MM.1S (cell line): Measurements from ENCODE around the gene CEPT1.

Source experiments
- DNase-seq: peaks from one replicate; pipeline ENCODE4 v3.0.0-alpha.2; 2015
- H2AFZ ChIP-seq: fragments of 300-600 bp; sonication (generic); 2 replicates; pipeline ENCODE4 v1.6.0; 2016; ENCODE audit warnings: antibody characterized with exemption, low read length
- H3F3A ChIP-seq: fragments of 300-600 bp; sonication (generic); 2 replicates; pipeline ENCODE4 v1.6.1; 2016; ENCODE audit warnings: mild to moderate bottlenecking, antibody characterized with exemption, low read length, moderate library complexity, mixed read lengths; ENCODE audit not compliant: insufficient read depth
- H3K27ac ChIP-seq: fragments of 300-600 bp; sonication (generic); 2 replicates; pipeline ENCODE4 v1.5.1; 2016; ENCODE audit warnings: mild to moderate bottlenecking, low read length
- H3K27me3 ChIP-seq: fragments of 300-600 bp; sonication (generic); replicated peaks from 2 replicates; pipeline ENCODE4 v1.6.0; 2016; ENCODE audit warnings: low read length; ENCODE audit not compliant: insufficient read depth
- H3K36me3 ChIP-seq: fragments of 300-600 bp; sonication (generic); replicated peaks from 2 replicates; pipeline ENCODE4 v1.6.1; 2016; ENCODE audit warnings: mild to moderate bottlenecking, low read length, mixed read lengths; ENCODE audit not compliant: insufficient read depth
- H3K4me1 ChIP-seq: fragments of 300-600 bp; sonication (generic); 2 replicates; pipeline ENCODE4 v1.6.1; 2016; ENCODE audit warnings: low read length, mixed read lengths
- H3K4me2 ChIP-seq: fragments of 300-600 bp; sonication (generic); 2 replicates; pipeline ENCODE4 v1.6.0; 2016; ENCODE audit warnings: low read depth, low read length
- H3K4me3 ChIP-seq: fragments of 300-600 bp; sonication (generic); 2 replicates; pipeline ENCODE4 v1.5.1; 2016; ENCODE audit warnings: low read length, mixed read lengths
- H3K79me2 ChIP-seq: fragments of 300-600 bp; sonication (generic); 2 replicates; pipeline ENCODE4 v1.6.1; 2016; ENCODE audit warnings: mixed run types, low read length, mixed read lengths
- H3K9ac ChIP-seq: fragments of 300-600 bp; sonication (generic); 2 replicates; pipeline ENCODE4 v1.6.1; 2016; ENCODE audit warnings: low read length, mixed read lengths
- H3K9me2 ChIP-seq: fragments of 300-600 bp; sonication (generic); replicated peaks from 2 replicates; pipeline ENCODE4 v1.6.1; 2016; ENCODE audit warnings: mild to moderate bottlenecking, low read length, mixed read lengths; ENCODE audit not compliant: insufficient read depth
- H3K9me3 ChIP-seq: fragments of 300-600 bp; sonication (generic); replicated peaks from 2 replicates; pipeline ENCODE4 v1.6.1; 2016; ENCODE audit warnings: mild to moderate bottlenecking, low read length, mixed read lengths; ENCODE audit not compliant: insufficient read depth
- H4K20me1 ChIP-seq: fragments of 300-600 bp; sonication (generic); 2 replicates; pipeline ENCODE4 v1.6.1; 2016; ENCODE audit warnings: mild to moderate bottlenecking, low read length, moderate library complexity, mixed read lengths; ENCODE audit not compliant: insufficient read depth
- EZH2 ChIP-seq: fragments of 300-600 bp; sonication (generic); optimal IDR thresholded peaks from 2 replicates; pipeline ENCODE3; 2017; ENCODE audit warnings: low read depth, mild to moderate bottlenecking, antibody characterized with exemption, low read length, mixed read lengths
- EZH2phosphoT487 ChIP-seq: fragments of 300-600 bp; sonication (generic); IDR thresholded peaks from 2 replicates; pipeline ENCODE4 v1.6.1; 2018; ENCODE audit warnings: antibody characterized with exemption, low read length
- TF ChIP-seq, protein P1 (sequence below): fragments of 300-600 bp; sonication (generic); IDR thresholded peaks from 2 replicates; pipeline ENCODE4 v1.5.1; 2016; ENCODE audit warnings: antibody characterized with exemption, low read length, mixed read lengths

The CEPT1 gene

DNA sequence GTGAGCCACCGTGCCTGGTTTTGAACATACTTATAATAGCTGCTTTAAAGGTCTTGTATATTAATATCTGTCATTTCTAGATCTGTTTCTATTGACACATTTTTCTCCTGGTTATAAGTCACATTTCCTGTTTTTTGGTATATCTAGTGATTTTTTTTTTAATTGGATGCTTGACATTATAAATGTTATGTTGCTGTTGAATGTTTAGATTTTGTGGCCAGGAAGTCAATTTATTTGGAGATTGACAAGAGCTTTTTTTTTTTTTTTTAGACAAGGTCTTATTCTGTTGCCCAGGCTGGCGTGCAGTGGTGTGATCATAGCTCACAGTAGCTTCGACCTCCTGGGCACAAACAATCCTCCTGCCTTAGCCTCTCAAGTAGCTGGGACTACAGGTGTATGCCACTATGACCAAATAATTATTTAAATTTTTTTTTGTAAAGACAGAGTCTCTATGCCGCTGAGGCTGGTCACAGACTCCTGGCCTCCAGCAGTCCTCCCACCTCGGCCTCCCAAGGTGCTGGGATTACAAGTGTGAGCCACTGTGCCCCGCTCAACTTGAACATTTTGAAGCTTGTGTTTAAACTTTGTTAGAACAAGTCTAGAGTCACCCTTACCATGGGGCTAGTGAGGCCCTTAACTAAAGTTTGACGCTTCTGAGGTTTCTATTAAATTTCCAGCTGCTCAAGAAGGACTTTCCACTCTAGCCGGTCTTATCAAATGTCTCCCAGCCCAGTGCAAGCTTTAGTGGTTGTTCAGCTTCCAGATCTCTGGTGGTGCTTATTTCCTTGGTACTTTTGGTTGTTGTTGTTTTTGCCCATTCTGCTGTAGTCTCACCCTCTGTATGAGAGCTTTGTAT is 78.9 kb downstream of the CEPT1 start:
- H4K20me1 ChIP-seq = no peaks in the 10 kb centered on the region
- no peak for TF ChIP-seq EZH2phosphoT487
- TF ChIP-seq, protein P1, sequence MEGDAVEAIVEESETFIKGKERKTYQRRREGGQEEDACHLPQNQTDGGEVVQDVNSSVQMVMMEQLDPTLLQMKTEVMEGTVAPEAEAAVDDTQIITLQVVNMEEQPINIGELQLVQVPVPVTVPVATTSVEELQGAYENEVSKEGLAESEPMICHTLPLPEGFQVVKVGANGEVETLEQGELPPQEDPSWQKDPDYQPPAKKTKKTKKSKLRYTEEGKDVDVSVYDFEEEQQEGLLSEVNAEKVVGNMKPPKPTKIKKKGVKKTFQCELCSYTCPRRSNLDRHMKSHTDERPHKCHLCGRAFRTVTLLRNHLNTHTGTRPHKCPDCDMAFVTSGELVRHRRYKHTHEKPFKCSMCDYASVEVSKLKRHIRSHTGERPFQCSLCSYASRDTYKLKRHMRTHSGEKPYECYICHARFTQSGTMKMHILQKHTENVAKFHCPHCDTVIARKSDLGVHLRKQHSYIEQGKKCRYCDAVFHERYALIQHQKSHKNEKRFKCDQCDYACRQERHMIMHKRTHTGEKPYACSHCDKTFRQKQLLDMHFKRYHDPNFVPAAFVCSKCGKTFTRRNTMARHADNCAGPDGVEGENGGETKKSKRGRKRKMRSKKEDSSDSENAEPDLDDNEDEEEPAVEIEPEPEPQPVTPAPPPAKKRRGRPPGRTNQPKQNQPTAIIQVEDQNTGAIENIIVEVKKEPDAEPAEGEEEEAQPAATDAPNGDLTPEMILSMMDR = no peak
- no peak for TF ChIP-seq EZH2
- peak overlapping the region; percentile 48; the same call in 1 of the 2 replicates for H2AFZ ChIP-seq
- no peaks in the 10 kb centered on the region for H3K79me2 ChIP-seq
- H3K27ac ChIP-seq = peak overlapping the region; percentile 74
- no peak for DNase-seq
- H3K4me2 ChIP-seq = peak overlapping the region; percentile 57
- no peak overlapping the region for H3K4me3 ChIP-seq
- H3K27me3 ChIP-seq = no peaks in the 10 kb centered on the region
- H3K9me2 ChIP-seq = no peaks in the 10 kb centered on the region
- no peaks in the 10 kb centered on the region for H3K9me3 ChIP-seq
- H3K9ac ChIP-seq = peak overlapping the region; percentile 18; the same call in 1 of the 2 replicates
- H3F3A ChIP-seq = peaks cover 38% of the 10 kb centered on the region
- H3K4me1 ChIP-seq = peaks cover 78% of the 10 kb centered on the region
- H3K36me3 ChIP-seq = no peaks in the 10 kb centered on the region

DNA sequence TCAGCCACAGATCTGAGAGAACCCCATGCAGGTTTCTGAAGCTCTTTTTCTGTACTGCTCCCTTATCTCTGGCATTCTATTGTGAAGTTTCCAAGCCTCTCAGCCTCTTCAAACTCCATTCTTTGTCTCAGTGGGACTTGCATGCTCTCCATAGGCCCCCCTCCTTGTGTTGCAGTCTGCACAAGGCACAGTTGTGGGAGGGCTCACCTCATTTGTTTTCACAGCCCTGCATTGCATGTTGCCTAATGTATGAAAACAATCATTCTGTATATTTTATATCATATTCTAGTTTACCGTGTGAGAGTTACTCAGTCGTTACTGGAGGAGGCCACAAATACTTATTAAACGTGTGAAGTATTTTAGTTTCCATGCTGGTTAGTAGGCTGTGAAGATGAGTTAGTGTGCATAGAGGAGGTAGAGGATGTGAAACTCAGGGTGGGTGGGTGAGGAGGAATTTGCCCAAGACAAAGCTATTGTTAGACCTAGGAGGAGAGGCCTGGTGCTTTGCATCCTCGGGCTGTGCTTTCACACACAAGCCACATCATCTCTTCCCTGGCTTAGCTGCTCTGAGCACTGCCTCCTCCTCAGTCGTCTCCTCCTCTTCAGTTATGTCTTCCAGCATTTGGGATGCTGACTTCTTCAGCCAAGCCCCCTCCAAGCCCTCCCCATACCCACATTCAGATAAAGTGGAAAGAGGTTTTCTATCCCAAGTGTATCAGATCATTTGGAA is 79.7 kb downstream of the CEPT1 start:
- Histone ChIP-seq H3K9ac (peak overlapping the region; percentile 18; the same call in 1 of the 2 replicates), H3K27me3 (no peaks in the 10 kb centered on the region), H3K4me3 (no peak overlapping the region), H2AFZ (peak overlapping the region; percentile 48; the same call in 1 of the 2 replicates), H3K36me3 (no peaks in the 10 kb centered on the region), H4K20me1 (no peaks in the 10 kb centered on the region), H3K9me2 (no peaks in the 10 kb centered on the region), H3K27ac (peak overlapping the region; percentile 74), H3K4me2 (peak overlapping the region; percentile 57), H3K79me2 (no peaks in the 10 kb centered on the region), H3K4me1 (peaks cover 70% of the 10 kb centered on the region), H3F3A (peaks cover 38% of the 10 kb centered on the region), H3K9me3 (no peaks in the 10 kb centered on the region)
- TF ChIP-seq EZH2phosphoT487 (no peak), EZH2 (no peak)
- TF ChIP-seq, protein P1 = no peak
- DNase-seq = peak; percentile 44

DNA sequence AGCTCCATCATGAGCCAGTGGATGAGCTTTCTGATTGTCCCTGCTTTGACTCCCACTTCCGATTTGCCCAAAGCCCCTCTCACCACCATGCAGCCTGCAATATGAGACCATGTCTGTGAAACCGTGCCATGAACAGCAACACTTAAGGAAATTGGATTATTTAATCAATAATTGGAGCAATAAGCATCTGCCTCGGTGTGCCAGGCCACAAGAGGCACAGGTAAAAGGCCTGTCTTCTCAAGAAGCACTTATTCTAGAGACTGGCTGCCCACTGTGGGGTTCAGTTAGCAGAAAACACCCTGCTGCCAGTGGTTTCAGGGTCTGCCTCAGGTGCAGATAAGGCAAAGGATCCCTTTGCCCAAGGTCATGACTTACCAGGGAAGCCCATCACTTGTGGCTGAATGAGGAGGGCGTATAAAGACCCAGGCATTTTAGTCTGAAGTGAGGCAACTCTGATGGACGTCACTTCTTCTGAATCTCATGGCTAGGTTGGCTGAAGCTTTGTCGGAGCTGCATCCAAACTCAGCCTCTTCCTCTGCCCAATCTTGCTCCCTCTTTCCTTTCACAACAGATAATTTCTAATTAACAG is 80.4 kb downstream of the CEPT1 start:
- H3K9ac ChIP-seq = no peak overlapping the region

More for the DNA sequence above, 80.4 kb downstream of the CEPT1 start:
- DNase-seq = no peak
- Histone ChIP-seq H3K4me2 (peak overlapping the region; percentile 57), H3K9me2 (no peaks in the 10 kb centered on the region), H3K4me1 (peaks cover 63% of the 10 kb centered on the region), H3K27me3 (no peaks in the 10 kb centered on the region), H3K4me3 (no peak overlapping the region), H3F3A (peaks cover 35% of the 10 kb centered on the region), H3K36me3 (no peaks in the 10 kb centered on the region), H3K27ac (peak overlapping the region; percentile 74; the same call in 1 of the 2 replicates), H2AFZ (no peak overlapping the region), H4K20me1 (no peaks in the 10 kb centered on the region), H3K9me3 (no peaks in the 10 kb centered on the region), H3K79me2 (no peaks in the 10 kb centered on the region)
- TF ChIP-seq, protein P1 = no peak
